HCT116 (cell line): ENCODE measurements around the gene TEX54. TPM values are rescaled to one million over a fixed set of nuclear protein-coding genes. Genes with fewer than 3 reads are reported as not detected.
A peak's percentile ranks its signal among the peaks of the same experiment; 100 is the strongest.
"Not testable (repeated sequence)": the region's sequence is repeated elsewhere in the genome, so short reads cannot be mapped to it uniquely, and the experiment has no call there.

Source experiments
- ATAC-seq: fragments of 200-7000 bp; cut with Tn5 transposase; 2 replicates; pipeline ENCODE4 v1.9.1; 2020; ENCODE audit warnings: mild to moderate bottlenecking, moderate library complexity
- BruUV-seq: library from RNA; stranded (reverse); fragments of 400-500 nt; replicated peaks from 2 replicates; lab custom pipeline; 2021; lab: Mats Ljungman, UMichigan
- CTCF ChIA-PET: fragments of 300-600 bp; sonication (Branson Sonifier 250); formaldehyde crosslinking; loops from one replicate; lab custom pipeline; 2021; ENCODE audit warnings: antibody characterized with exemption; lab: Charles Lee
- POLR2A ChIA-PET: fragments of 300-600, 350-600 bp; sonication (Branson Sonifier 250); formaldehyde crosslinking; loops from one replicate; lab custom pipeline; 2021; ENCODE audit warnings: antibody characterized with exemption; lab: Charles Lee
- RAD21 ChIA-PET, 2 experiments: fragments of 300-600 bp; sonication (Branson Sonifier 250); formaldehyde crosslinking; loops; one replicate each; lab custom pipeline; 2023; ENCODE audit warnings: low total read pairs in 2 of 2; ENCODE audit not compliant: uncharacterized antibody in 2 of 2, unreplicated experiment in 2 of 2, low non-redundant PET in 1 of 2; lab: Charles Lee
- DNase-seq: peaks from one replicate; pipeline ENCODE4 v3.0.0-alpha.2; 2010; ENCODE audit warnings: low read depth, low spot score
- H2AFZ ChIP-seq: fragments of 200-600 bp; shearing (Covaris generic), sonication (generic); 2 replicates; pipeline ENCODE4 v1.6.1; 2017; ENCODE audit warnings: low read depth, mixed run types, mixed read lengths, antibody characterized with exemption, low read length; ENCODE audit not compliant: poor library complexity, severe bottlenecking
- H3K27ac ChIP-seq: 2 replicates; pipeline ENCODE4 v1.5.1; 2012; ENCODE audit warnings: low read depth, low read length
- H3K27me3 ChIP-seq: fragments of 200-600 bp; sonication (generic); 2 replicates; pipeline ENCODE4 v1.6.1; 2016; ENCODE audit warnings: mixed run types, low read length, mixed read lengths; ENCODE audit not compliant: insufficient read depth
- H3K36me3 ChIP-seq, 2 experiments: fragments of 200-500 bp in 1 of 2; fragments of 200-600 bp in 1 of 2; sonication (Bioruptor generic) in 1 of 2; sonication (generic) in 1 of 2; 2 replicates each; pipeline versions ENCODE4 v1.5.1 to v1.6.1; 2014 to 2016; ENCODE audit warnings: low read length in 2 of 2, inconsistent platforms in 1 of 2, mixed read lengths in 1 of 2, mixed run types in 1 of 2; ENCODE audit not compliant: insufficient read depth in 2 of 2, control insufficient read depth in 1 of 2
- H3K4me1 ChIP-seq, 2 experiments: fragments of 200-600 bp in 1 of 2; sonication (generic) in 1 of 2; 2 replicates each; pipeline versions ENCODE4 v1.5.1 to v1.6.1; 2012 to 2017; ENCODE audit warnings: low read length in 2 of 2, inconsistent platforms in 1 of 2, mild to moderate bottlenecking in 1 of 2, mixed read lengths in 1 of 2, mixed run types in 1 of 2, moderate library complexity in 1 of 2; ENCODE audit not compliant: insufficient read depth in 2 of 2, control insufficient read depth in 1 of 2
- H3K4me2 ChIP-seq: fragments of 200-600 bp; sonication (generic); 2 replicates; pipeline ENCODE4 v1.6.1; 2017; ENCODE audit warnings: mixed run types, low read length, mixed read lengths
- H3K4me3 ChIP-seq, 2 experiments: fragments of 200-600 bp in 1 of 2; sonication (generic) in 1 of 2; replicated peaks in 1 of 2; 2 replicates each; pipeline ENCODE4 v1.5.1; 2011 to 2016; ENCODE audit warnings: low read length in 2 of 2, control low read depth in 1 of 2, low read depth in 1 of 2, mild to moderate bottlenecking in 1 of 2, mixed read lengths in 1 of 2, mixed run types in 1 of 2
- H3K79me2 ChIP-seq: fragments of 200-600 bp; sonication (generic); 2 replicates; pipeline ENCODE4 v1.6.1; 2017; ENCODE audit warnings: mild to moderate bottlenecking, mixed run types, low read length, moderate library complexity, mixed read lengths; ENCODE audit not compliant: insufficient read depth
- H3K9ac ChIP-seq: fragments of 200-600 bp; sonication (generic); 2 replicates; pipeline ENCODE4 v1.6.1; 2016; ENCODE audit warnings: low read length, mixed read lengths
- H3K9me2 ChIP-seq: fragments of 200-600 bp; sonication (generic), shearing (Covaris generic); 2 replicates; pipeline ENCODE4 v1.6.1; 2017; ENCODE audit warnings: mixed run types, mild to moderate bottlenecking, moderate library complexity; ENCODE audit not compliant: insufficient read depth
- H3K9me3 ChIP-seq, 2 experiments: fragments of 200-500 bp in 1 of 2; fragments of 200-600 bp in 1 of 2; sonication (Bioruptor generic) in 1 of 2; sonication (generic) in 1 of 2; 2 replicates each; pipeline ENCODE4 v1.6.1; 2014 to 2017; ENCODE audit warnings: low read length in 2 of 2, mixed read lengths in 2 of 2, inconsistent platforms in 1 of 2, low read depth in 1 of 2, mild to moderate bottlenecking in 1 of 2, mixed run types in 1 of 2, moderate library complexity in 1 of 2; ENCODE audit not compliant: control insufficient read depth in 1 of 2, insufficient read depth in 1 of 2
- H4K20me1 ChIP-seq: fragments of 200-600 bp; sonication (generic), shearing (Covaris generic); 2 replicates; pipeline ENCODE4 v1.6.1; 2017; ENCODE audit warnings: mixed run types, mild to moderate bottlenecking, moderate library complexity; ENCODE audit not compliant: insufficient read depth
- CBX3 ChIP-seq: IDR thresholded peaks from 2 replicates; pipeline ENCODE4 v1.6.1; 2012; ENCODE audit warnings: low read depth
- CEBPB ChIP-seq: IDR thresholded peaks from 2 replicates; pipeline ENCODE4 v1.6.1; 2012; ENCODE audit warnings: low read depth
- ELF1 ChIP-seq: IDR thresholded peaks from 2 replicates; pipeline ENCODE4 v1.6.1; 2012; ENCODE audit warnings: low read depth, borderline replicate concordance
- EZH2 ChIP-seq: fragments of 200-600 bp; sonication (generic); IDR thresholded peaks from 2 replicates; pipeline ENCODE4 v1.6.1; 2017; ENCODE audit warnings: antibody characterized with exemption, mixed run types
- FOSL1 ChIP-seq: IDR thresholded peaks from 2 replicates; pipeline ENCODE4 v1.6.1; 2012; ENCODE audit warnings: low read depth
- POLR2A ChIP-seq: IDR thresholded peaks from 2 replicates; pipeline ENCODE4 v1.7.0; 2011; ENCODE audit warnings: borderline replicate concordance; ENCODE audit not compliant: insufficient read depth, insufficient read length; ENCODE audit errors: extremely low read depth
- RAD21 ChIP-seq: IDR thresholded peaks from 2 replicates; pipeline ENCODE4 v1.6.1; 2012; ENCODE audit warnings: low read depth, mild to moderate bottlenecking
- ZFX ChIP-seq: fragments of 450-650 bp; IDR thresholded peaks from 2 replicates; pipeline ENCODE4 v1.6.1; 2017
- ZNF274 ChIP-seq: fragments of 200-500 bp; sonication (Bioruptor generic); IDR thresholded peaks from 2 replicates; pipeline ENCODE4 v1.6.1; 2014; ENCODE audit warnings: mild to moderate bottlenecking, low read depth, low read length, inconsistent platforms
- intact Hi-C: fragments of 100-400 bp; cut with micrococcal nuclease; formaldehyde crosslinking; loops from 2 replicates; pipeline ENCODE4 v1.10.0; 2022
- total RNA-seq: library from RNA; stranded (reverse); gene quantifications from one replicate; pipeline ENCODE4 v1.2.1, GENCODE V29; 2021; ENCODE audit not compliant: unreplicated experiment
- TF ChIP-seq, protein P1 (sequence below): IDR thresholded peaks from 2 replicates; pipeline ENCODE4 v1.6.1; 2012
- TF ChIP-seq, protein P2 (sequence below), 3 experiments: fragments of 200-600 bp in 1 of 3; sonication (generic) in 1 of 3; IDR thresholded peaks in 2 of 3; conservative IDR thresholded peaks in 1 of 3; 2 replicates each; pipeline ENCODE4 v1.5.1; 2012 to 2017; ENCODE audit warnings: low read depth in 2 of 3, low read length in 2 of 3, antibody characterized with exemption in 1 of 3, borderline replicate concordance in 1 of 3, control low read depth in 1 of 3, mild to moderate bottlenecking in 1 of 3, mixed read lengths in 1 of 3, mixed run types in 1 of 3, moderate library complexity in 1 of 3; ENCODE audit not compliant: insufficient read depth in 1 of 3
- TF ChIP-seq, protein P3 (sequence below): IDR thresholded peaks from 2 replicates; pipeline ENCODE4 v1.6.1; 2012
- TF ChIP-seq, protein P4 (sequence below): IDR thresholded peaks from 2 replicates; pipeline ENCODE4 v1.6.1; 2011; ENCODE audit warnings: mild to moderate bottlenecking, low read length, moderate library complexity; ENCODE audit not compliant: insufficient replicate concordance; ENCODE audit errors: extremely low read depth

Gene TEX54
- total RNA-seq, 1 experiment from 2014 or later: not detected

- Histone ChIP-seq H3K27me3 (no peaks in the 10 kb centered on the region), H2AFZ (no peak overlapping the region), H3K4me1 (peaks cover 14 to 20% of the 10 kb centered on the region in 2 experiments), H3K9me3 (no peaks in the 10 kb centered on the region), H3K9ac (no peak overlapping the region), H4K20me1 (peaks cover 5% of the 10 kb centered on the region; the same call in 1 of the 2 replicates), H3K36me3 (peaks cover 0 to 23% of the 10 kb centered on the region in 2 experiments; a peak in 3 of 4 replicates), H3K9me2 (no peaks in the 10 kb centered on the region), H3K27ac (no peak overlapping the region), H3K79me2 (peaks cover 98% of the 10 kb centered on the region), H3K4me2 (no peak overlapping the region)
- no peak for ATAC-seq
- ChIA-PET CTCF (no interaction called here), RAD21 (no interaction called here), POLR2A (interaction anchor here (0.8 to 4.9 kb wide), 2 partner anchors 10 to 23 kb away, joined by 3 to 49 read pairs; partner anchors contain the start of gene WDR74)
- BruUV-seq: no TSS peak
- intact Hi-C loops: loop anchor here (2.0 kb wide), 1 partner anchor 131 kb away; no protein-coding TSS in a partner anchor
- TF ChIP-seq, protein P1, sequence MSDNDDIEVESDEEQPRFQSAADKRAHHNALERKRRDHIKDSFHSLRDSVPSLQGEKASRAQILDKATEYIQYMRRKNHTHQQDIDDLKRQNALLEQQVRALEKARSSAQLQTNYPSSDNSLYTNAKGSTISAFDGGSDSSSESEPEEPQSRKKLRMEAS: no peak
- no peak for TF ChIP-seq RAD21
- no peak for TF ChIP-seq CEBPB
- TF ChIP-seq, protein P2, sequence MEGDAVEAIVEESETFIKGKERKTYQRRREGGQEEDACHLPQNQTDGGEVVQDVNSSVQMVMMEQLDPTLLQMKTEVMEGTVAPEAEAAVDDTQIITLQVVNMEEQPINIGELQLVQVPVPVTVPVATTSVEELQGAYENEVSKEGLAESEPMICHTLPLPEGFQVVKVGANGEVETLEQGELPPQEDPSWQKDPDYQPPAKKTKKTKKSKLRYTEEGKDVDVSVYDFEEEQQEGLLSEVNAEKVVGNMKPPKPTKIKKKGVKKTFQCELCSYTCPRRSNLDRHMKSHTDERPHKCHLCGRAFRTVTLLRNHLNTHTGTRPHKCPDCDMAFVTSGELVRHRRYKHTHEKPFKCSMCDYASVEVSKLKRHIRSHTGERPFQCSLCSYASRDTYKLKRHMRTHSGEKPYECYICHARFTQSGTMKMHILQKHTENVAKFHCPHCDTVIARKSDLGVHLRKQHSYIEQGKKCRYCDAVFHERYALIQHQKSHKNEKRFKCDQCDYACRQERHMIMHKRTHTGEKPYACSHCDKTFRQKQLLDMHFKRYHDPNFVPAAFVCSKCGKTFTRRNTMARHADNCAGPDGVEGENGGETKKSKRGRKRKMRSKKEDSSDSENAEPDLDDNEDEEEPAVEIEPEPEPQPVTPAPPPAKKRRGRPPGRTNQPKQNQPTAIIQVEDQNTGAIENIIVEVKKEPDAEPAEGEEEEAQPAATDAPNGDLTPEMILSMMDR (IDR thresholded peaks at IDR 0.05 in 2 of 3, conservative IDR thresholded peaks at IDR 0.05 in 1 of 3; ENCODE audit: borderline replicate concordance in 1 of 3, insufficient read depth in 1 of 3, low read depth in 2 of 3, low read length in 2 of 3): no peak
- TF ChIP-seq CBX3: no peak
- no peak for TF ChIP-seq FOSL1
- TF ChIP-seq, protein P3, sequence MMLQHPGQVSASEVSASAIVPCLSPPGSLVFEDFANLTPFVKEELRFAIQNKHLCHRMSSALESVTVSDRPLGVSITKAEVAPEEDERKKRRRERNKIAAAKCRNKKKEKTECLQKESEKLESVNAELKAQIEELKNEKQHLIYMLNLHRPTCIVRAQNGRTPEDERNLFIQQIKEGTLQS: no peak
- no peak for TF ChIP-seq ZFX
- TF ChIP-seq ELF1: no peak
- TF ChIP-seq POLR2A: no peak
- no peak for TF ChIP-seq EZH2
- TF ChIP-seq, protein P4, sequence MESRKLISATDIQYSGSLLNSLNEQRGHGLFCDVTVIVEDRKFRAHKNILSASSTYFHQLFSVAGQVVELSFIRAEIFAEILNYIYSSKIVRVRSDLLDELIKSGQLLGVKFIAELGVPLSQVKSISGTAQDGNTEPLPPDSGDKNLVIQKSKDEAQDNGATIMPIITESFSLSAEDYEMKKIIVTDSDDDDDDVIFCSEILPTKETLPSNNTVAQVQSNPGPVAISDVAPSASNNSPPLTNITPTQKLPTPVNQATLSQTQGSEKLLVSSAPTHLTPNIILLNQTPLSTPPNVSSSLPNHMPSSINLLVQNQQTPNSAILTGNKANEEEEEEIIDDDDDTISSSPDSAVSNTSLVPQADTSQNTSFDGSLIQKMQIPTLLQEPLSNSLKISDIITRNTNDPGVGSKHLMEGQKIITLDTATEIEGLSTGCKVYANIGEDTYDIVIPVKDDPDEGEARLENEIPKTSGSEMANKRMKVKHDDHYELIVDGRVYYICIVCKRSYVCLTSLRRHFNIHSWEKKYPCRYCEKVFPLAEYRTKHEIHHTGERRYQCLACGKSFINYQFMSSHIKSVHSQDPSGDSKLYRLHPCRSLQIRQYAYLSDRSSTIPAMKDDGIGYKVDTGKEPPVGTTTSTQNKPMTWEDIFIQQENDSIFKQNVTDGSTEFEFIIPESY: no peak
- no peak for TF ChIP-seq ZNF274
- TF ChIP-seq, all 23 proteins: peak for 0
- no peak overlapping the region for H3K4me3 ChIP-seq
- no peak for DNase-seq
These were observed 31.2 kb upstream of the TEX54 start for GRCh38 chr11:62863687-62864335.

DNA sequence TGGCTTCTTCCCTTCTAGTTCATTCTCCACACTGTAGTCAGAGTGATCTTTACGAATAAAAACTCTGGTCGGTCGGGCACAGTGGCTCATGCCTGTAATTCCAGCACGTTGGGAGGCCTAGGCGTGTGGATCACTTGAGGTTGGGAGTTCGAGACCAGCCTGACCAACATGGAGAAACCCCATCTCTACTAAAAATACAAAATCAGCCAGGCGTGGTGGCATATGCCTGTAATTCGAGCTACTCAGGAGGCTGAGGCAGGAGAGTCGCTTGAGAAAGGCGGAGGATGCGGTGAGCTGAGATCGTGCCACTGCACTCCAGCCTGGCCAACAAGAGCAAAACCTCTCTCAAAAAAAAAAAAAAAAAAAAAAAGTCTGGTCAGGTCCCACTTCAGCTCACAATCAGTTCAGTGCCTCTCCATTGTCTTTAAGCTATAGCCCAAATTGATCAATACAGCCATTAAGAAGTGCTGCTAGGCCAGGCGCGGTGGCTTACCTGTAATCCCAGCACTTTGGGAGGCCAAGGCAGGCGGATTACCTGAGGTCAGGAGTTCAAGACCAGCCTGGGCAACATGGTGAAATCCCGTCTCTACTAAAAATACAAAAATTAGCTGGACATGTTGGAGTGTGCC is 29.0 kb upstream of the TEX54 start:
- ChIA-PET RAD21 (interaction anchor here (0.7 kb wide), 2 partner anchors 106 to 166 kb away, joined by 4 to 5 read pairs; no protein-coding TSS in a partner anchor), CTCF (interaction anchor here (0.7 to 1.6 kb wide), 5 partner anchors 11 to 134 kb away, joined by 3 to 8 read pairs (median 5); partner anchors contain the start of genes HNRNPUL2 and TTC9C), POLR2A (interaction anchor here (0.7 to 4.9 kb wide), 7 partner anchors 8 to 197 kb away, joined by 3 to 49 read pairs (median 5); partner anchors contain the start of genes C11orf98, STX5, TEX54 and WDR74)
- peaks cover 98% of the 10 kb centered on the region for H3K79me2 ChIP-seq
- H4K20me1 ChIP-seq, H3K9me3 ChIP-seq, H2AFZ ChIP-seq, DNase-seq, H3K27me3 ChIP-seq, ATAC-seq, H3K9ac ChIP-seq, H3K4me3 ChIP-seq, H3K9me2 ChIP-seq, BruUV-seq: not testable (repeated sequence)
- intact Hi-C loops: loop anchor here (1.0 to 2.0 kb wide), 2 partner anchors 75 to 129 kb away; no protein-coding TSS in a partner anchor
- H3K4me1 ChIP-seq: peaks cover 25 to 34% of the 10 kb centered on the region in 2 experiments
- H3K4me2 ChIP-seq: peak overlapping the region; percentile 42
- peak overlapping the region; percentile 44 for H3K27ac ChIP-seq
- peaks cover 0 to 21% of the 10 kb centered on the region in 2 experiments; a peak in 3 of 4 replicates for H3K36me3 ChIP-seq
